Measurements from ENCODE around the gene TMX1.

Gene TMX1

DNA sequence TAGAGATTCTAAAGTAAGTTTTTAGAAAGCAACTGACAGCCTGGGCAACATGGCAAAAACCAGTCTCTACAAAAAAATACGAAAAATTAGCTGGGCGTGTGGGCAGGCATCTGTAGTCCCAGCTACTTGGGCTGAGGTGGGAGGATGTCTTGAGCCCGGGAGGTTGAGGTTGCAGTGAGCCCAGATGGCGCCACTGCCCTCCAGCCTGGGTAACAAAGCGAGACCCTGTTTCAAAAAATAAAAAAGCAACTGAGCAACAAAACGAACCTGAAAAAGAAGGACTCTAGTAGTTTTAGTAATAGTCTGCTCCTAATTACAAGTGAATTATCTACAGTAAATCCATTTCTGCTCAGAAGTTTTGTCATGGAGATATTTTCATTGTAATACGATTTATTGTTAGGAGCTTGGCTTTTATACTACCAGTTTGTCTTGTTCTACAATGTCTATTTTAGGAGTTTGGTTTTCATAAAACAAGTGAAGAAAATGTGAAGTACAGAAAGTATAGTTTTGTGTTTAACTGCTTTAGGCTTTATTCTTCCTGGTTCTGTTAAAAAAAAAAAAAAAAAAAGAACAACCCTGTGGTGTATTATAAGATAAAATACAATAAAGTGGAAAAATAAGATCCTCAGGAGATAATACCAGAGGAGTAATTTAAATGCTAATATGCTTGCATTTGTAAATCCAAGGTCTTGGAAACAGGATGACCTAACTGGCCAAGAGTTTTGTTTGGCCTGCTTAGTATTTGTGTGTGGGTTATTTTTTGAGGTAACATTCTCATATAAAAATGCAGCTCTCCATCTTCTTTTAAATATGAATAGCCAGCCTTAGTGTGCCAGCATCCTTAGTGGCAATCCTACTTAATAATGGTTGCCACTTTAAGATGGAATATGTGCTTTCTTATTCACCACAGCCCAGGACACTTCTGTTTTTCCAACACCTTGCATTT lies 2.8 kb downstream of the TMX1 start:
- no peak for DNase-seq (ENCODE audit: low read depth in 2 of 2)

DNA sequence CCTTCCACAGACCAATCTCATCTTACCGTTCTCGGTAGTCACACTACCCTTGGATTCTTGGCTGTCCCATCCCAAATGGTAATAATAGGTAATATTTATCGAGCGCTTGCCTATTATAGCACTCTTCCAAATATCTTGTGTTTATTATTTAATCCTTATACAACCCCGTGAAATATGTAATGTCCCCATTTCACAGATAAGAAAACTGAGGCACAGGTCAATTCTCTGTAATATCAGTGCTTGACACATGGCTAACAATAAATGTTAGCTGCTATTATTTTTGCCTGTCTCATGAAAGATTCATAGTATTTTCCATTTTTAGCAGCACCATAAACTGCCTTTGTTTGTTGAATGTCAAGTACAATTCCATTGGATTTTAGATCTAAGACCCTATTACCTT lies 4.5 kb downstream of the TMX1 start:
- DNase-seq (ENCODE audit: low read depth in 2 of 2): no peak

DNA sequence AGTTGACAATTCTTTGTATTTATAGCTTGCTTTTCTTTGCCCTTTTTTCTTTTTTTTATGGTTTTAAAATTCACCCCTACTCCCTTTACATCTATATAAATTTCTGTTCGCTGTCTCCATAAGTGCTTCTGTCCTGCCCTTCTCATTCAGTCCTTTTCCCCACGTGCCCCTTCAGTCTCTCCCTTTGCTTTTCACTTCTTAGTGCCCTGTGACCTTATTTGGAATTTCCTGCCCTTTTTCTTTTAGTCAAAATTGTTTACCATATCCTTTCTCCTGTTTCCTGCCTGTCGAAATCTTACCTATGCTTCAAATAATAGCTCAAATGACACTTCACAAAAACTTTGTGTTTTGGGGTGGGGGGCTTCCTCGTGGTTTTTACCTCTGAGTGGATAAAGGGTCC lies 6.0 kb downstream of the TMX1 start:
- DNase-seq (ENCODE audit: low read depth in 2 of 2): no peak

DNA sequence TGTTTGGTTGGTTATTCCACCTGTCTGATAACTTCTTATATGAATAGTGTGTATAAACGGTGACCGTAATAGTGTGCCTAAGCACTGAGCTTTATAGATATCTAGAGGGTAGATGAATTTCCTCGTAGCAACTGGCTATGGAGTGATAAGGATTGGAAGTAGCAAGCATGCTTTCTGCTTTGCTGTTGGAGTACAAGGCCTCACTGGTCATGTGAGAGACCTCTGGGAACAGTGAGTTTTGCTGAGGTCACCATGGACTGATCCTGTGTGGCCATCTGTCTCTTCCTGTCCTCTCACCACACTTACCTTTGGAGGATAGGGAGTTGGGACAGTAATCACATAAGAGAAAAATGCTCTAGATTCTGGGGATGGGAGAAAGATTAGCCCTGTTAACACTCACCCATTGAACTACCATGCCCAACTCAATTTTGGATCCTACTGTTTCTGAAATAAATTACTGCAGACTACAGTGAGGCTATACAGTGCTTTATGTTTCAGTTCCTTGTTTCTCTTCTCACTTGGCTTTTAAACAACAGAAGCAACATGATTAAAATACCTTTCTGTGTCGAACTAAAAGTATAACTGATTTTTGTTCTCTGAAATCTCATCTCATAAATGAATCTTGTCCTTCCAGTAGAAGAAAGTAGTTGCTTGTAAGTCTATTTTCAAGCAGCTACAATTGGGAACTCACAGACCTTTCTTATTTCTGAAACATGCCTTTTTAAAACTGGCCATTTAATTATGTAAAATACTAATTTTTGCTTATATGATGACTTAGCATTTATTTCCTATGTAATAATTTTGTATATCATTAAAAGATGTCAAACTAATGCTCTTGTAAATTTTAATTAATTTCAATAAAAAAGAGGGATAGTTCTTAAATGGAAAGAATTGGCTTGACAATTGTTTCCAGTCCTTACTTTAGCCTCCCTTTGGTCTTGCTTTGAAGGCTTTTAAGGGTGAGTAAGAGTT lies 8.3 kb downstream of the TMX1 start:
- no peak for DNase-seq (ENCODE audit: low read depth in 2 of 2)

DNA sequence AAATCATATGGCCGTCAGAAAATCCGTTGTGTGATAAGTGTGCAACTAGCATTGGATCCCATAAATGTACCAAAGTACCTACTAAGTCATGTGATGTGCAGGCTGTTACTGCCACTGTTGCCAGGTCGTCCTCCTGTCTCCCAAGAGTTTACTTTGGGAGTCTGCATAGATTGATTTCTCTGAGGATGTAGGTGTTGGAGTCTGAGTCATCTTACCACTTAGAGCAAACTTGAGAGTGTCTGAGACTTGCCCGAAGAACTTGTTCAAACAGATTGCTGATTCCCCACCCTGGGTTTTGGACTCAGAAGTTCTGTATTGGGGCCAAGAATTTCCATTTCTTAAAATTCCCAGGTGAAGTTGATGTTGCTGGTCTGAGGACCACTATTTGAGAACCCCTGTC lies 11.4 kb downstream of the TMX1 start:
- DNase-seq (ENCODE audit: low read depth in 2 of 2): no peak

DNA sequence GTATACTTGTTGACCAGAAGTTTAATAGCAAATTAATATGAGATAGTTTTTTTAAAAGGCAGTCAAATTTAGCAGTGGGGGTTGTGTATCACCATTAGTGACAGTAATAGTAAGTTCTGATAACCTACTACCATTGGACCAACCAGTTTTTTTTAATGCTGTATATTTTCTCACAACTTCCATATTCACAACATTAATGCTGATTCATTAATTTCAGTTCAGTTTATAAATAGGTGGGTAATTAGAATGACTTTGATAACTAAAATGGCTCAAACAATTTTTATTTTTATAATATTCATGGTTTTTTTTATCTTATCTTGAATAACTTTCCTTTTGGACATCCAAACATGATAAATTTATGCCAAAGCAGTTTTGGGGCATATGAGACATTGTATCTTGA lies 13.8 kb downstream of the TMX1 start:
- no peak for DNase-seq (ENCODE audit: low read depth in 2 of 2)

DNA sequence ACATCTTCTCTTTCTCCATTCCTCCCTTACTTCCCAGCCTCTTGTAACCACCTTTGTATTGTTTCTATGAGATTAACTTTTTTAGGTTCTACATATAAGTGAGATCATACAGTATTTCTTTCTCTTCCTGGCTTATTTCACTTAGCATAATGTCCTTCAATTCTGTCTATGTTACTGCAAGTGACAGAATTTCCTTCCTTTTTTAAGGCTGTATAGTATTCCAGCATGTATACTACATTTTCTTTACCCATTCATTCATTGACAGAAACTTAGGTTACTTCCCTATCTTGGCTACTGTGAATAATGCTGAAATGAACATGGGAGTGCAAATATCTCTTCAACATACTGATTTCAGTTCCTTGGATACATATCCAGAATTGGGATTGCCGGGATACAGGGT lies 18.2 kb downstream of the TMX1 start:
- no peak for DNase-seq (ENCODE audit: low read depth in 2 of 2)

DNA sequence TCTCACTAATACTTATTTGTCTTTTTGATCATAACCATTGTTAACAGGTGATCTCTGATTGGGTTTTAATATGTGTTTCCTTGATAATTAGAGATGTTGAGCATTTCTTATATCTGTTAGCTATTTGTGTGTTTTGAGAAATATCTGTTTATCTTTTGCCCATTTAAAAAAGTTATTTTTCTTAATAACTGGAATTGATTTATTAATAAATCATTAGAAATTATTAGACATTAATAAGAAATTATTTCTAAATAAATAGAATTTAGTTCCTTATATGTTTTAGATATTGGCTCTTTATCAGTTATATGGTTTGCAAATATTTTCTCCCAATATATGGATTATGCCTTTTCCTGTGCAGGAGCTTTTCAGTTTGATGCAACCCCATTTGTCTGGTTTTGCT lies 18.7 kb downstream of the TMX1 start:
- no peak for DNase-seq (ENCODE audit: low read depth in 2 of 2)

DNA sequence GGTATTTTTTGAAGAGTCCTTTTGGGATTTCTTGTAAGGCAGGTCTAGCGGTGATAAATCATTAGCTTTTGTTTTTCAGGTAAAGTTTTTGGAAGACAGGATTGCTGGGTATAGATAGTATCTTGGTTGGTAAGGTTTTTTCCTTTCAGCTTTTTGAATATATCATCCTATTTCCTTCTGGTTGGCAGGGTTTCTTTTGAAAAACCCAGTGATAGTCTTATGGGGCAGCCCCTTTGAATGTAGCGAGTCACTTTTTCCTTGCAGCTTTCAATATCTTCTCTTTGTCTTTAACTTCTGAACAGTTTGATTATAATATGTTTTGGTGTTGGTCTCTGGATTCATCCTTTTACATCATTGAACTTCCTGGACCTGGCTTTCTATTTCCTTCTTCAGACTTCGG lies 20.2 kb downstream of the TMX1 start:
- no peak for DNase-seq (ENCODE audit: low read depth in 2 of 2)

DNA sequence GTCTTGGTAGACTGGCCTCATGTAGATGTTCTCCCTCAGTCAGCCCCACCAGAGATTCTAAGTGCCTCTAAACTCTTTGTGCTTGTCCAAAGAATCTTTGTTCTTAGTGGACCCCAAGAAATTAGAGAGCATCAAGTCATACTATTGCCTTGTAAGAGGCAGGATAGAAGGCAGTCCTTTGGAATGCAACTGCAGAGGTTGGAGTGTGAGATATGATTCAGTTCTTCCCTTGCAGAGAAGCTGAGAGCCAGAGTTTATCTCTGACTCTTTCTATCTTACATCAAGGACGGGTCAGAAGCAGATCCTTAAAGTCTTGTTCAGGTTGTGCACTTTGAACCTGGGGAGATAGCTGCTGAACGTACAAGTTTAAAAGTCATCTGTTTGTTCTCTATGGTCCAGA lies 21.1 kb downstream of the TMX1 start:
- no peak for DNase-seq (ENCODE audit: low read depth in 2 of 2)

DNA sequence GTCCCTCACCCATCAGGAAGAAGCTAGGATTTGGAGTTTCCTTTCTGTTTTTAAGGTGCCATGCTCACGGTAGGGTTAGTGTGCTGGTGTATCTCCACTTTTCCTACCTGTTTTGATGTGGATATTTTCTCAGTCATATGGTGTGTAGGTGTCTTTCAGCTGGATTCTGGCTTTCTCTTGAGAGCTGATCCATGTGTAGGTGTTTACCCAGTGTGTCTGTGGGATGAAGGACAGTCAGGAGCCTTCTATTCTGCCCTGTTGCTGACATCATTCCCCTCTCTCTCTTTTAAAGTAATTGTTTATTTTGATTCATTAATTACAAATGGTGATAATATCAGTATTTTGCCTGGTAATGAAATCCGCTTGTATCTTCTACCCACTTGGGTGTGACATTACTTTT lies 22.8 kb downstream of the TMX1 start:
- DNase-seq (ENCODE audit: low read depth in 2 of 2): no peak

DNA sequence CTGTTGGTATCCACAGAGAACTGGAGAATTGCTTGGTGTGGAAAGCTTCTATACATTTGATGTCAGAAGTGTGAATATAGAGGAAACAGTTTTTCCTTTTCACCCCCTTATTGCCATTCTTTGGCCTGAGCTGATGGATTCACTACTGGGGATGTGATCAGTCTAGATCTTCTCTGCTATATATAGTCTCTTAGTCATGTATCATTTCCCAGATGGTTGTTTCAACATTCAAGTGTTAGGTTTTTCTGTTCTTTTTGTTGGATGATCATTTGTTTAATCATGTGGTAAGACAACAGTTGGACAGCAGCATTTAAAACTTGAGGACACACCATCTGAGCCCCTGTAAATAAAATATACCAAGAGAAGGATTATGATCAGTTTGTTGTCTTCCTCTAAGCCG lies 29.6 kb downstream of the TMX1 start:
- no peak for DNase-seq (ENCODE audit: low read depth in 2 of 2)

DNA sequence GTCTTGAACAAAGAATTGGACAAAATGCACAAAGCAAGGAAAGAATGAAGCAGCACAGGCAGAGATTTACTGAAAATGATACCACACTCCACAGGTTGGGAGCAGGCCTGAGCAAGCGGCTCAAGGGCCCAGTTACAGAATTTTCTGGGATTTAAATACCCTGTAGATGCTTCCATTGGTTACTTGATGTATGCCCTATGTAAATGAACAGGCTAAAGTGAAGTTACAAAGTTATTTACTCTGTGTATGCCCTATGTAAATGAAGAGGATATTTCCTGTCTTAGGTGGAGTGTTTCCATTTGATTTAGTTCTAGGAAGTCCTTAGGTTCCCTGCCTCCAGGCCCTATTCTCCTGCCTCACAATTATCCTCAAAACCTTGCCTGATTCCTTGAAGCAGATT lies 36.6 kb downstream of the TMX1 start:
- DNase-seq (ENCODE audit: low read depth in 2 of 2): no peak

DNA sequence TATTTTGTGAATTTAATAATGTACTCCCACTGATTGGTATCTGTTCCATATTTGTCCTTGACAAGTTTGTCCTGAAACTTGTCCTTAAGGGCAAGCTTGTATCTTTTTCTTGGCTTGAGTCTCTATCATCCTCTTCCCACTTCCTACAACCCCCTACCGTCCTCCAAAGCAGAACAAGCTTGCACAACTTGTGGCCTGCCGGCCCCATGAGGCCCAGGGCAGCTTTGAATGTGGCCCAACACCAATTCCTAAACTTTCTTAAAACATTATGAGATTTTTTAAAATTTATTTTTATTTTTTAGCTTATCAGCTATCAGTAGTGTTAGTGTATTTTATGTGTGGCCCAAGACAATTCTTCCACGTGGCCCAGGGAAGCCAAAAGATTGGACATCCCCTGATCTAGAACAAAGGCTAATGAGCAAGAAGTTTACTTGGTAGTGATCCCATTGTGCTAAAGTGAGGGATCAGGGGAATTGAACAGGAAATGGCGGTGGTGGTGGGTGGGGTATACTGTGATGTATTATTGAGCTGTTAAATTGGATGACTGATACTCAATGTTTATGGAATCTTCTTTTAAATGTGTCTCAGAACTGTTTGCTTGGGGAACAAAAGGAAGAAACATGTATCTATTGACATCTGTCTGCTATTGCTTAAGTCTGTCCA lies 37.8 kb downstream of the TMX1 start:
- no peak for DNase-seq (ENCODE audit: low read depth in 2 of 2)

DNA sequence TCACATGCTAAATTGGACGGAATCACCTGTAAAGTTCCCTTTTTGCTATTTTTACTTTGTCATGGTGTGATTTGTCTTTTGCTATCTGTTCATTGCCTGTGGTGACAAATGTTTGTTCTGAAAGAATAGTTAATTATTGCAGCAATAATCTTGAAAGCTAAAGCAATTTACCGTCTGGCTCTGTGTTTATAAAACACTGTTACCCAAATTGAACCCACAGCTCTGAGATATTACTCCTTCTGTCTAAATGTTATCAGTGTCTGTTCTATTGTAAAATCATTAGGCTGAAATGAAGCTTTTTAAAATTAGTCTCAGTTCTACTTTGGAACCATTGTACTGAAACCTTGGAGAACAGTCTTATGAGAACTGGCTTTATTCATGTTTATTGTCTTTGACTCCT lies 42.5 kb downstream of the TMX1 start:
- no peak for DNase-seq (ENCODE audit: low read depth in 2 of 2)

DNA sequence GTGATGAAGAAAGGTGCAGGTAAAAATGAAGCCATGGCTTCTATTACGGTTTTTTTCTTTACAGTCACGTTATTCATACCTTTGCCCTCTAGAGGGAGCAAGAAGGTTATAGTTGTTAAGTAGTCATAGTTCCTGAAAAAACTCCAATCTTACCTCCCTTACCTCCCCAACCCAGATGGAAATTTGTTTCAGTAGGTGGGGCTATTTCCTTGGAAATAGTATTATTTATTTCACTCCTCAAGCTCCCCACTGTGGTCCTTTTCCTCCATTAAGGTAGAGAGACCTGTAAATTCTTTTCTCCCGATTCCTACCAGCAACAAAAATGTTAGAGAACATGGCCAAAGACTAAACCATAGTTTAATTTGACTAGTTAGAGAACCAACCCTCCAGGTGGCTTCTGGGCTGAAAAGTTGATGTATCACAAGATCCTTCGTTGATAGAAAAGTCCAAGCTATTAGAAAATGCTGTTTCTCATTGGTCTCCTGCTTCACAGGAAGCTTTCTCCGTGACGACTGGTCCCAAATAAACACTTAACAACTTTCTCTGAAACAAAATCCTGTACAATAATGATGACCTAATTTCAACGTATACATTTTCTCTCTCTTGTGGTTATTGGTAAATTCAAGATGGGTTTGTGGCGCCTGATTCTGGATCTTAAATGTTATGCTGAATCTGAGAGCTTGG lies 43.5 kb downstream of the TMX1 start:
- DNase-seq (ENCODE audit: low read depth in 2 of 2): no peak

DNA sequence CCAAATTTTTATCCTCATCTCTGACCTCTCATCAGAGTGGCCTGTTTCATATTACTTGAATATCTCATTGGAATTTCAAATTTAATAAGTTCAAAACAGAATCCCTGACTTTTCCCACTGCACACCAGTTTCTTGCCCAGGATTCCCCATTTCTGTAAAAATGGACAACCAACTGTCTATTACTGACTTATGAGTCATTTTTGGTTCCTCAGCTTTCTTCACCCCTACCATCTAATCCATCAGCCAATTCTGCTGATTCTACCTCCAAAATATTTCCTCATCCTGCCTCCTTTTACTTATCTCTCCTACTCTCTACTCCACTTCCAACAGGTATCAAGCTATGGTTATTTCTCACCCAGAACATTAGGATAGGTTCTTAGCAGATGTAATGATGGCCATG lies 44.2 kb downstream of the TMX1 start:
- DNase-seq (ENCODE audit: low read depth in 2 of 2): no peak

DNA sequence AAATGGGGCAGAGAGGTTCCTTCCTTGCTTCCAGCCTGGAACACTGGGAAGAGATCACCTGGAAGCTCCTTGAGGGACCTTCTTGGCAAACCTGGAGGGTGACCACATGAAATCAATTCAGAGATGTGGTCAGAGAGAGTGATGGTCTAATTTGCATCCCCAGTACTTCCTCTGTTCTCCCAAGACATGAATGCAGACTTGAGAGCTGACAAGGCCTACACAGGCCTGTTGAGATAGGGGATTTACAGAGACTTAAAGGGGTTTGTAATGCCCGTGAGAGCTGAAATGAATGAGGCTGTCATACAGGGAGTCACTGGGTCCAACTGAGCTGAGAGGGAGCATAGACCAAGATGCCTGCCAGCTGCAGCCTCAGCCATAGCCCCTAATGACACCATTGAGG lies 45.1 kb downstream of the TMX1 start:
- DNase-seq (ENCODE audit: low read depth in 2 of 2): no peak

DNA sequence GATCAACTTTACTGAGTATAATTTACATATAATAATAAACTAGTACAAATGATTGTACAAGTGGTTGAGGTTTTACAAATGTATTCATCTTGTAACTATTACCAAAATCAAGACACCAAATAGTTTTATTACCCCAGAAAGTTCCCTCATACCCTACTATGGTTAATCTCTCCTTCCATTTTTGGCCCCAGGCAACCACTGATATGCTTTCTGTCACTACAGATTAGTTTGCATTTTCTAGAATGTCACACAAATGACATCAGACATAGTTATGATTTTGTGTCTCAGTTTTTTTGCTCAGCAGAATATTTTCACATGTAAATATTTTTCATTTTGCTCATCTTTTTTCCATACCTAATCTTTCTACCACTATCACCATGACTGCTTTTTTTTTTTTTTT lies 49.1 kb downstream of the TMX1 start:
- DNase-seq (ENCODE audit: low read depth in 2 of 2): no peak

DNA sequence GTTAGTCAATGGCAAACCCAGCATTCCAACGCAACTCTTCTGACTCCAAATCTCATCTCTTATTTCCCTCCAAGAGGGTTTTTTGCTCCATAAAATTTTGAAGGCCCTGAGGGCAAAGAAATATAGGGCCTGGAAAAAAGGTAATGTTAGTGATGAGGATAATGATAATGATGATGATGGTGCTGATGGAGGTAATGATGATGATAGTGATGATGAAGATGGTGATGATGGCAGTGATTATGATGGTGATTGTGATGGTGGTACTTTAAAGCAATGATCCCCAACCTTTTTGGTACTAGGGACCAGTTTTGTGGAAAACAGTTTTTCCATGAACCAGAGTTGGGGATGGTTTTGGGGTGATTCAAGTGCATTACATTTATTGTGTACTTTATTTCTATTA lies 50.1 kb downstream of the TMX1 start:
- DNase-seq (ENCODE audit: low read depth in 2 of 2): no peak

DNA sequence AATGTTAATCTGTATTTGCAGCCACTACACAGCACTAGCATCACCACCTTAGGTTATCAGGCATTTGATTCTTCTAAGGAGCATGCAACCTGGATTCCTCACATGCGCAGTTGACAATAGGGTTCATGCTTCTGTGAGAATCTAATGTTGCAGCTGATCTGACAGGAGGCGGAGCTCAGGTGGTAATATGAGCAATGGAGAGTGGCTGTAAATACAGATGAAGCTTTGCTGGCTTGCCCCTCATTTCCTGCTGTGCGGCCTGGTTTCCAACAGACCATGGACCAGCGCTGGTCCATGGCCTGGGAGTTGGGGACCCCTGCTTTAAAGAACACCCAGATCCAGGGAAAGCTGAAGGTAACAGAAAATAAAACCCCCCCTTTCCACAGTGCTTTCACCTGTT lies 51.0 kb downstream of the TMX1 start:
- DNase-seq (ENCODE audit: low read depth in 2 of 2): no peak
